ENCODE results near the gene GALNT13.

DNA sequence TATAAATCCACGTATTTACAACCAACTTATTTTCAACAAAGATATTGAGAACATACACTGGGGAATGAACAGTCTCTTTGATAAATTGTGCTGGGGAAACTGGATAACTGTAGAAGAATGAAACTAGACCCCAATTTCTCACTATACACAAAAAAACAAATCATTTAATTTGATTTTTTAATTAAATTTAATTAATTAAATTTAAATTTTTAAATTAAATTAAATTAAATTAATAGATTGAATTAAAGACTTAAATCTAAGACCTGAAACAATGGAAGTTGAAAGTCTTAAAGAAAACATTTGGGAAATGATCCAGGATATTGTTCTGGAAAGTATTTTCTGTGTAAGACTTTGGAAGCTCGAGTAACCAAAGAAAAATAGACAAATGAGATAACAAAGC is 301.4 kb downstream of the GALNT13 start:
- TF ChIP-seq POLR2A (IDR thresholded peaks at IDR 0.05) (no peak), CTCF (IDR thresholded peaks at IDR 0.05) (no peak), POLR2AphosphoS5 (IDR thresholded peaks at IDR 0.05) (no peak), EP300 (IDR thresholded peaks at IDR 0.05) (no peak)

Data from gastroesophageal sphincter (tissue), 3 donors.